Mononuclear cell (primary cell): ENCODE measurements around the gene KLF2. TPM values are rescaled to one million over a fixed set of nuclear protein-coding genes. Genes with fewer than 3 reads are reported as not detected.
"Not testable (repeated sequence)": the region's sequence is repeated elsewhere in the genome, so short reads cannot be mapped to it uniquely, and the experiment has no call there.

Source experiments
- H3K27me3 ChIP-seq: 2 replicates; pipeline ENCODE4 v1.6.0; 2011; ENCODE audit warnings: low read length, control low read depth; ENCODE audit not compliant: insufficient read depth
- H3K4me1 ChIP-seq: 2 replicates; pipeline ENCODE4 v1.5.1; 2011; ENCODE audit warnings: mild to moderate bottlenecking, low read length, control low read depth; ENCODE audit not compliant: insufficient read depth
- H3K4me3 ChIP-seq: 2 replicates; pipeline ENCODE4 v1.5.1; 2011; ENCODE audit warnings: mild to moderate bottlenecking, low read length, moderate library complexity
- H3K9me3 ChIP-seq: 2 replicates; pipeline ENCODE4 v1.5.1; 2011; ENCODE audit warnings: low read depth, mild to moderate bottlenecking, control low read depth, low read length
- total RNA-seq: library from RNA; depleted of rRNA; stranded (reverse); fragments of >200 nt; gene quantifications from one replicate; pipeline ENCODE4 v1.2.3, GENCODE V29; 2012

KLF2 gene
- total RNA-seq, 1 donor = 184 TPM

GRCh38 chr19:16298334-16298733, 26.3 kb upstream of the KLF2 start:
- Histone ChIP-seq H3K4me1 (no peaks in the 10 kb centered on the region), H3K27me3 (no peaks in the 10 kb centered on the region), H3K9me3 (no peaks in the 10 kb centered on the region), H3K4me3 (no peak overlapping the region)

GRCh38 chr19:16301999-16302694, 22.5 kb upstream of the KLF2 start:
- Histone ChIP-seq H3K4me1 (peaks cover 8% of the 10 kb centered on the region), H3K27me3 (no peaks in the 10 kb centered on the region), H3K4me3 (no peak overlapping the region), H3K9me3 (no peaks in the 10 kb centered on the region)

- Histone ChIP-seq H3K27me3 (no peaks in the 10 kb centered on the region), H3K4me1 (peaks cover 8% of the 10 kb centered on the region), H3K4me3 (no peak overlapping the region), H3K9me3 (no peaks in the 10 kb centered on the region)
These were observed 20.9 kb upstream of the KLF2 start for GRCh38 chr19:16303755-16304154.

DNA sequence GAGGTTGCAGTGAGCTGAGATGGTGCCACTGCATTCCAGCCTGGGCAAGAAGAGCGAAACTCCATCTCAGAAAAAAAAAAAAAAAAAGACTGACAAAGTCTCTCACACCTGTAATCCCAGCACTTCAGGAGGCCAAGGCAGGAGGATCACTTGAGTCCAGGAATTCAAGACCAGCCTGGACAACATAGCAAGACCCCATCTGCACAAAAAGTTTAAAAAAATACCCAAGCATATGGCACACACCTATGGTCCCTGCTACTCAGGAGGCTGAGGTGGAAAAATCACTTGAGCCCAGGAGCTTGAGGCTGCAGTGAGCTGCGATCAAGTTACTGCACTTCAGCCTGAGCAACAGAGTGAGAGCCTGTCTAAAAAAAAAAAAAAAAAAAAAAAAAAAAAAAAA, 20.1 kb upstream of the KLF2 start:
- H3K4me3 ChIP-seq, H3K4me1 ChIP-seq, H3K27me3 ChIP-seq, H3K9me3 ChIP-seq: not testable (repeated sequence)

DNA sequence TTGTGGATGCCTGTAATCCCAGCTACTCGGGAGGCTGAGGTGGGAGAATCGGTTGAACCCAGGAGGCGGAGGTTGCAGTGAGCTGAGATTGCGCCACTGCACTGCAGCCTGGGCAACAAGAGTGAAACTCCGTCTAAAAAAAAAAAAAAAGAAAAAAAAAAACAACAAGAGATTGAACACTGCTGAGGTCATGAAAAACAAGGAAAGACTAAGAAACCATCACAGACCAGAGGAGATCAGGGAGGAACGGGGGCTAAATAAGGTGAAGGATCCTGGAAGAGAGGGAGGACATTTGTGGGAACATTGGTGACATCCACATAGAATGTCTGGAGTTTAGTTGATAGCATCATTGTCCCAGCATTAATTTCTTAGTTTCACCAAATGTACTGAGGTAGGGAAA, 19.6 kb upstream of the KLF2 start:
- not testable (repeated sequence) for H3K27me3 ChIP-seq, H3K9me3 ChIP-seq, H3K4me1 ChIP-seq, H3K4me3 ChIP-seq

DNA sequence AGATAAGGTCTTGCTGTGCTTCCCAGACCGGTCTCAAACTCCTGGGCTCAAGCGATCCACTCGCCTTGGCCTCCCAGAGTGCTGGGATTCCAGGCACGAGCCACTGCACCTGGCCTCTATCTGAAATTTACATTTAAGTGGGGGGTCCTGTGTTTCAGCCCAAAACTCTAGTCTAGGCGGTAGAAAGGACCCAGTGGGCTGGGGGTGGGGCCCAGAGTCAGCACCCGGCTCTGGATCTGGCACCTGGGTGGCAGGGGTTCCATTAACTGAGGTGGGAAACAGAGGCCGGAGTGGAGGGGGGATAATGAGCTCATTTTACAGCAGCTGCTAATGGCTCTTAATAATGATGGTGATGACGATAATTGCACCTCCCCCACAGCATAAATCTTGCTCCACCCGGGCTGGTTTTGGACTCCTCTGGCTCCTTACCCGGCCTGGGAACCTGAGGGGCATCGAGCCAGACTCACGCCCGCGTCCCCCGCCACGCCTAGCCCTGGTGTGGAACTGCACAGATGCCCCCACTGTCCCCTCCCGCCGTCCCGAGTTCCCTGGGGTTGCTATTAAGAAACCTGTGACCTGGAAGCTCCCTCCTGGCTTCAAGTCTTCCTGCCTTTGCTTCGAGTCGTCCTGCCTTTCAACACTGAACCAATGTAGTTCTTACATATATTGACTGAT, 17.8 kb upstream of the KLF2 start:
- Histone ChIP-seq H3K4me1 (peaks cover 8% of the 10 kb centered on the region), H3K9me3 (no peaks in the 10 kb centered on the region), H3K27me3 (no peaks in the 10 kb centered on the region), H3K4me3 (no peak overlapping the region)

GRCh38 chr19:16308081-16308480, 16.5 kb upstream of the KLF2 start:
- peaks cover 8% of the 10 kb centered on the region for H3K4me1 ChIP-seq
- no peaks in the 10 kb centered on the region for H3K27me3 ChIP-seq
- H3K4me3 ChIP-seq = no peak overlapping the region
- H3K9me3 ChIP-seq = no peaks in the 10 kb centered on the region

DNA sequence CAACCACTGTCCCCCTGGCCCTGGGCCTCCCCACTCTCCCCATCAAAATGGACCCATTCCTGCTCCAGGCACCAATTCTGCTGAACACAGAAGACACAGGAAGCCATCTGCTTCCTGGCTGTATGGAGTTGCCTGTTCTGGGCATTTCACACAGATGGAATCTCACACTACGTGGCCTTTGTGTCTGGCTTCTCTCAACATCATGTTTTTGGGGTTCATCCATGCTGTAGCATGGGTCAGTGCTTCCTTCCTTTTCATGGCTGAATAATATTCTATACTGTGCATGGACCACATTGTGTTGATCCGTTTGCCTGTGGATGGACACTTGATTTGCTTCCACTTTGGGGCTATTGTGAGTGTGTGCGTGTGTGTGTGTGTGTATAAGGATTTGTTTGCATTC, 15.0 kb upstream of the KLF2 start:
- H3K27me3 ChIP-seq = no peaks in the 10 kb centered on the region
- no peak overlapping the region for H3K4me3 ChIP-seq
- H3K9me3 ChIP-seq = no peaks in the 10 kb centered on the region
- H3K4me1 ChIP-seq = peaks cover 8% of the 10 kb centered on the region

DNA sequence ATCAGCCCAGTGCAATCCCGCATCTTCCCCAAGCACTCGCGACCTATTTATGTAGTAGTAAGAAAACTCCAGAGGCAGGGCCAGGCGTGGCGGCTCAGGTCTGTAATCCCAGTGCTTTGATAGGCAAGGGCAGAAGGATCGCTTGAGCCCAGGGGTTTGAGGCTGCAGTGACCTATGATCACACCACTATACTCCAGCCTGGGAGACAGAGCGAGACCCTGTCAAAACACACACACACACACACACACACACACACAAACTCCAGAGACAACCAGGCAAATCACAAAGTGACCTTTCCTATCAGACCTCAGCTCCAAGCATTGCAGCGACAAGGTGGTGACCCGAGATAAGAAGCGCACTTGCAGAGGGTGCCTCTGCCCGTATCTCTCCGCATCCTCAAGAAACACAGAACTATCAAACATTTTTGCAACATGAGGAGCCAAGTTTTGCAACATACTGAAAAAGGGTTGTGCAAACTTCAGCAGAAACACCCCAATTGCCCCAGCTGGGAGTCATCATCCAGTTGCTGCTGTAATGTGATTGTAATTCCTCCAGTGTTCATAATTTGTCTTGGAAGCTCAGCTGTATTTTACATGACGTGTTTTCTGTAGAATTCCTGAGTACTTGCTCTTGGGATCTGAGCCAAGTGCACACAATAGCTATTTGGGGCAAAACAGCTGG, 8.7 kb upstream of the KLF2 start:
- peaks cover 42% of the 10 kb centered on the region for H3K4me1 ChIP-seq
- H3K4me3 ChIP-seq = no peak overlapping the region
- H3K27me3 ChIP-seq = no peaks in the 10 kb centered on the region
- no peaks in the 10 kb centered on the region for H3K9me3 ChIP-seq

- H3K9me3 ChIP-seq = no peaks in the 10 kb centered on the region
- H3K4me1 ChIP-seq = peaks cover 42% of the 10 kb centered on the region
- H3K4me3 ChIP-seq = no peak overlapping the region
- no peaks in the 10 kb centered on the region for H3K27me3 ChIP-seq
These were observed 8.1 kb upstream of the KLF2 start for GRCh38 chr19:16316506-16316882.

DNA sequence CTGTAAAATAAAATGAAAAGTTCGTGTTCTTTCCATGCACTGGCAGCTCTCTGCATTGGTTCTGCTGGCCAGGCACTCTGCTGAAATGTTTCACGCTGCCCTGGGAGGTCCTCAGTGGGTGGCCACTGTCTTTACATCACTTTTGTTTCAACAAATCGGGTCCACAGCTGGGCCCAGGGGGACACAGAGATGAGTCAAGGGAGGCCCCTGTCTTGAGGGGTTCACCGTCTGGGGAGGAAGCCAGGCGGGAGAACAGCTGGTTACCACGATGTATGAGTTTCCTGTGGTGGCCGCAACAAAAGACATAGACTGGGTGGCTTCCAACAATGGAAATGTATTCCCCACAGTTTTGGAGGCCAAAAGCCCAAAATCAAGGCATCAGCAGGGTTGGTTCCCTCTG, 5.1 kb upstream of the KLF2 start:
- Histone ChIP-seq H3K27me3 (no peaks in the 10 kb centered on the region), H3K4me1 (peaks cover 61% of the 10 kb centered on the region), H3K9me3 (no peaks in the 10 kb centered on the region), H3K4me3 (no peak overlapping the region)

DNA sequence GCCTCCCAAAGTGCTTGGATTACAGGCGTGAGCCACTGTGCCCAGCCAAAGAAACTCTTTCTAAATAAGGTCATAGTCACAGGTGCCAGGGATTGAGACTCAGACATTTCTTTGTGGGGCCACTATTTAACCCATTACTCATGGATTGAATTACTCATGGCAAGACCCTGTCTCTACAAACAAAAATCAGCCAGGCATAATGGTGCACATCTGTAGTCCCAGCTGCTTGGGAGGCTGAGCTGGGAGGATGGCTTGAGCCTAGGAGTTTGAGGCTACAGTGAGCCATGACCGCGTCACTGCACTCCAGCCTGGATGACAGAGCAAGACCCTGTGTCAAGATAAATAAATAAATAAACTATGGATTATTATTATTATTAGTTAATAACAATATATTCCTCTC, 3.6 kb upstream of the KLF2 start:
- peaks cover 47% of the 10 kb centered on the region for H3K4me1 ChIP-seq
- no peaks in the 10 kb centered on the region for H3K27me3 ChIP-seq
- no peak overlapping the region for H3K4me3 ChIP-seq
- H3K9me3 ChIP-seq = no peaks in the 10 kb centered on the region

DNA sequence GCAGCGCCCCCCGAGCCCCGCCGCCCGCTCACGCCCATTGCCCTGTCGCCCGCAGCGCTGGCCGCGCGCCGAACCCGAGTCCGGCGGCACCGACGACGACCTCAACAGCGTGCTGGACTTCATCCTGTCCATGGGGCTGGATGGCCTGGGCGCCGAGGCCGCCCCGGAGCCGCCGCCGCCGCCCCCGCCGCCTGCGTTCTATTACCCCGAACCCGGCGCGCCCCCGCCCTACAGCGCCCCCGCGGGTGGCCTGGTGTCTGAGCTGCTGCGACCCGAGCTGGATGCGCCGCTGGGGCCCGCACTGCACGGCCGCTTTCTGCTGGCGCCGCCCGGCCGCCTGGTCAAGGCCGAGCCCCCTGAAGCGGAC, 518 bp downstream of the KLF2 start:
- Histone ChIP-seq H3K4me1 (peaks cover 46% of the 10 kb centered on the region), H3K9me3 (no peaks in the 10 kb centered on the region), H3K27me3 (no peaks in the 10 kb centered on the region), H3K4me3 (peak overlapping the region; percentile 91)

- no peaks in the 10 kb centered on the region for H3K27me3 ChIP-seq
- peak overlapping the region; percentile 91 for H3K4me3 ChIP-seq
- H3K9me3 ChIP-seq = no peaks in the 10 kb centered on the region
- peaks cover 53% of the 10 kb centered on the region for H3K4me1 ChIP-seq
These were observed 1.2 kb downstream of the KLF2 start for GRCh38 chr19:16325641-16326400.
